Erythroblast (primary cell): Measurements from ENCODE around the gene OLIG2.

ENCODE experiments used
- GATA1 ChIP-seq: IDR thresholded peaks from 2 replicates; pipeline ENCODE4 v1.6.1; 2011; ENCODE audit warnings: low read depth, mild to moderate bottlenecking, control low read depth, low read length, moderate library complexity
- POLR2A ChIP-seq: IDR thresholded peaks from 2 replicates; pipeline ENCODE4 v1.6.1; 2011; ENCODE audit warnings: mild to moderate bottlenecking, low read length

- TF ChIP-seq POLR2A (no peak), GATA1 (no peak)
Observed at GRCh38 chr21:33019885-33020557, 5.7 kb upstream of the OLIG2 start.
